A673 (cell line): ENCODE data around the gene METTL9.

ENCODE experiments used
- CTCF ChIP-seq: fragments of 300-800, 200-600 bp; sonication (generic); conservative IDR thresholded peaks from 2 replicates; pipeline ENCODE4 v1.5.1; 2017; ENCODE audit warnings: low read depth, mild to moderate bottlenecking, antibody characterized with exemption, low read length, moderate library complexity, mixed read lengths
- EZH2 ChIP-seq: fragments of 200-600 bp; sonication (generic); IDR thresholded peaks from 2 replicates; pipeline ENCODE4 v1.6.1; 2017; ENCODE audit warnings: borderline replicate concordance, low read depth, mild to moderate bottlenecking, mixed read lengths, antibody characterized with exemption, low read length; ENCODE audit not compliant: poor library complexity, severe bottlenecking

- TF ChIP-seq CTCF (no peak), EZH2 (no peak)
Measured at GRCh38 chr16:21689107-21689506, 89.7 kb downstream of the METTL9 start.
